Measurements from ENCODE around the gene PDCD2L.

Gene PDCD2L

GRCh38 chr19:34411216-34411615, 7.0 kb downstream of the PDCD2L start:
- no peak overlapping the region for H2AK5ac ChIP-seq (ENCODE audit: low read length, severe bottlenecking)
- no peak overlapping the region for H3K4me3 ChIP-seq (ENCODE audit: insufficient read depth in 1 of 2, low read depth in 1 of 2, low read length in 2 of 2)
- no peak overlapping the region for H2BK15ac ChIP-seq (ENCODE audit: low read depth, poor library complexity, severe bottlenecking)
- H3K4ac ChIP-seq (ENCODE audit: low read depth in 1 of 2, low read length in 2 of 2): no peak overlapping the region
- 99% methylated on average over 8 of the region's 13 CpGs for WGBS
- H3K9me3 ChIP-seq (ENCODE audit: control insufficient read depth, low read length): no peaks in the 10 kb centered on the region
- H4K91ac ChIP-seq (ENCODE audit: low read length): no peak overlapping the region
- H3K14ac ChIP-seq (ENCODE audit: low read length in 2 of 2): no peak overlapping the region
- H2BK120ac ChIP-seq (ENCODE audit: low read depth, low read length): no peak overlapping the region
- H2BK5ac ChIP-seq (ENCODE audit: low read depth, low read length, poor library complexity, severe bottlenecking): peak overlapping the region; percentile 5
- no peak overlapping the region for H3K18ac ChIP-seq (ENCODE audit: low read depth in 1 of 2, low read length in 2 of 2)
- H3K27me3 ChIP-seq (ENCODE audit: control insufficient read depth in 1 of 2, insufficient read depth in 1 of 2, low read length in 2 of 2): no peaks in the 10 kb centered on the region
- H3K23ac ChIP-seq (ENCODE audit: low read length in 2 of 2): no peak overlapping the region
- H3K4me2 ChIP-seq (ENCODE audit: low read length, poor library complexity, severe bottlenecking): no peak overlapping the region
- peaks cover 30 to 38% of the 10 kb centered on the region in 2 experiments for H3K36me3 ChIP-seq (ENCODE audit: control insufficient read depth in 1 of 2, insufficient read depth in 2 of 2, low read depth in 1 of 2, low read length in 2 of 2)
- H3K27ac ChIP-seq (ENCODE audit: low read length, poor library complexity, severe bottlenecking): no peak overlapping the region
- DNase-seq: no peak
- H3K79me1 ChIP-seq (replicated peaks; ENCODE audit: low read length, poor library complexity, severe bottlenecking): peaks cover 12% of the 10 kb centered on the region
- H4K8ac ChIP-seq (ENCODE audit: low read length): no peak overlapping the region
- no peak overlapping the region for H3K9ac ChIP-seq (ENCODE audit: low read length)
- H2BK12ac ChIP-seq (ENCODE audit: low read length in 2 of 2): no peak overlapping the region
- H2AFZ ChIP-seq (ENCODE audit: low read depth, low read length): no peak overlapping the region
- no peaks in the 10 kb centered on the region for H3K4me1 ChIP-seq (ENCODE audit: control insufficient read depth, insufficient read depth, low read depth, low read length)

GRCh38 chr19:34416021-34416545, 11.9 kb downstream of the PDCD2L start:
- no peak overlapping the region for H3K4me2 ChIP-seq (ENCODE audit: low read length, poor library complexity, severe bottlenecking)
- H3K18ac ChIP-seq (ENCODE audit: low read depth in 1 of 2, low read length in 2 of 2): no peak overlapping the region
- WGBS: 91% methylated on average over 7 of the region's 7 CpGs
- H3K27ac ChIP-seq (ENCODE audit: low read length, poor library complexity, severe bottlenecking): no peak overlapping the region
- H2AFZ ChIP-seq (ENCODE audit: low read depth, low read length): no peak overlapping the region
- H4K91ac ChIP-seq (ENCODE audit: low read length): no peak overlapping the region
- no peak overlapping the region for H2BK5ac ChIP-seq (ENCODE audit: low read depth, low read length, poor library complexity, severe bottlenecking)
- peaks cover 32 to 37% of the 10 kb centered on the region in 2 experiments for H3K36me3 ChIP-seq (ENCODE audit: control insufficient read depth in 1 of 2, insufficient read depth in 2 of 2, low read depth in 1 of 2, low read length in 2 of 2)
- no peak overlapping the region for H2AK5ac ChIP-seq (ENCODE audit: low read length, severe bottlenecking)
- no peak for DNase-seq
- no peak overlapping the region for H3K14ac ChIP-seq (ENCODE audit: low read length in 2 of 2)
- no peak overlapping the region for H2BK120ac ChIP-seq (ENCODE audit: low read depth, low read length)
- H3K27me3 ChIP-seq (ENCODE audit: control insufficient read depth in 1 of 2, insufficient read depth in 1 of 2, low read length in 2 of 2): no peaks in the 10 kb centered on the region
- no peak overlapping the region for H3K4me3 ChIP-seq (ENCODE audit: insufficient read depth in 1 of 2, low read depth in 1 of 2, low read length in 2 of 2)
- no peak overlapping the region for H2BK12ac ChIP-seq (ENCODE audit: low read length in 2 of 2)
- no peak overlapping the region for H4K8ac ChIP-seq (ENCODE audit: low read length)
- H2BK15ac ChIP-seq (ENCODE audit: low read depth, poor library complexity, severe bottlenecking): no peak overlapping the region
- no peak overlapping the region for H3K23ac ChIP-seq (ENCODE audit: low read length in 2 of 2)
- H3K9me3 ChIP-seq (ENCODE audit: control insufficient read depth, low read length): no peaks in the 10 kb centered on the region
- H3K9ac ChIP-seq (ENCODE audit: low read length): no peak overlapping the region
- H3K79me1 ChIP-seq (replicated peaks; ENCODE audit: low read length, poor library complexity, severe bottlenecking): peaks cover 16% of the 10 kb centered on the region
- H3K4me1 ChIP-seq (ENCODE audit: control insufficient read depth, insufficient read depth, low read depth, low read length): no peaks in the 10 kb centered on the region
- H3K4ac ChIP-seq (ENCODE audit: low read depth in 1 of 2, low read length in 2 of 2): no peak overlapping the region

- Histone ChIP-seq H3K27ac (ENCODE audit: low read length, poor library complexity, severe bottlenecking) (no peak overlapping the region), H3K79me1 (replicated peaks; ENCODE audit: low read length, poor library complexity, severe bottlenecking) (peaks cover 14% of the 10 kb centered on the region), H3K14ac (ENCODE audit: low read length in 2 of 2) (no peak overlapping the region), H2AFZ (ENCODE audit: low read depth, low read length) (no peak overlapping the region), H4K8ac (ENCODE audit: low read length) (no peak overlapping the region), H3K9ac (ENCODE audit: low read length) (no peak overlapping the region), H4K91ac (ENCODE audit: low read length) (no peak overlapping the region), H3K36me3 (ENCODE audit: control insufficient read depth in 1 of 2, insufficient read depth in 2 of 2, low read depth in 1 of 2, low read length in 2 of 2) (peaks cover 32 to 34% of the 10 kb centered on the region in 2 experiments), H3K4me3 (ENCODE audit: insufficient read depth in 1 of 2, low read depth in 1 of 2, low read length in 2 of 2) (no peak overlapping the region), H2BK15ac (ENCODE audit: low read depth, poor library complexity, severe bottlenecking) (no peak overlapping the region), H3K27me3 (ENCODE audit: control insufficient read depth in 1 of 2, insufficient read depth in 1 of 2, low read length in 2 of 2) (no peaks in the 10 kb centered on the region), H2BK5ac (ENCODE audit: low read depth, low read length, poor library complexity, severe bottlenecking) (no peak overlapping the region), H2BK12ac (ENCODE audit: low read length in 2 of 2) (no peak overlapping the region), H2BK120ac (ENCODE audit: low read depth, low read length) (no peak overlapping the region), H3K9me3 (ENCODE audit: control insufficient read depth, low read length) (no peaks in the 10 kb centered on the region), H3K4ac (ENCODE audit: low read depth in 1 of 2, low read length in 2 of 2) (no peak overlapping the region), H2AK5ac (ENCODE audit: low read length, severe bottlenecking) (no peak overlapping the region), H3K23ac (ENCODE audit: low read length in 2 of 2) (no peak overlapping the region), H3K18ac (ENCODE audit: low read depth in 1 of 2, low read length in 2 of 2) (no peak overlapping the region), H3K4me2 (ENCODE audit: low read length, poor library complexity, severe bottlenecking) (no peak overlapping the region), H3K4me1 (ENCODE audit: control insufficient read depth, insufficient read depth, low read depth, low read length) (no peaks in the 10 kb centered on the region)
- DNase-seq: no peak
- 100% methylated on average over 2 of the region's 4 CpGs for WGBS
Measured at GRCh38 chr19:34418300-34418699, 14.1 kb downstream of the PDCD2L start.

- no peak overlapping the region for H3K23ac ChIP-seq (ENCODE audit: low read length in 2 of 2)
- WGBS: 93% methylated on average over 8 of the region's 8 CpGs
Measured at GRCh38 chr19:34426096-34426661, 22.0 kb downstream of the PDCD2L start.

More at GRCh38 chr19:34426096-34426661, 22.0 kb downstream of the PDCD2L start:
- Histone ChIP-seq H2BK120ac (ENCODE audit: low read depth, low read length) (no peak overlapping the region), H3K4me3 (ENCODE audit: insufficient read depth in 1 of 2, low read depth in 1 of 2, low read length in 2 of 2) (no peak overlapping the region), H4K91ac (ENCODE audit: low read length) (peak overlapping the region; percentile 16), H4K8ac (ENCODE audit: low read length) (no peak overlapping the region), H3K9ac (ENCODE audit: low read length) (no peak overlapping the region), H2AFZ (ENCODE audit: low read depth, low read length) (no peak overlapping the region), H2BK15ac (ENCODE audit: low read depth, poor library complexity, severe bottlenecking) (no peak overlapping the region), H3K14ac (ENCODE audit: low read length in 2 of 2) (no peak overlapping the region), H3K9me3 (ENCODE audit: control insufficient read depth, low read length) (no peaks in the 10 kb centered on the region), H3K36me3 (ENCODE audit: control insufficient read depth in 1 of 2, insufficient read depth in 2 of 2, low read depth in 1 of 2, low read length in 2 of 2) (peaks cover 1 to 13% of the 10 kb centered on the region in 2 experiments), H3K18ac (ENCODE audit: low read depth in 1 of 2, low read length in 2 of 2) (no peak overlapping the region), H3K79me1 (replicated peaks; ENCODE audit: low read length, poor library complexity, severe bottlenecking) (peaks cover 5% of the 10 kb centered on the region), H2BK5ac (ENCODE audit: low read depth, low read length, poor library complexity, severe bottlenecking) (no peak overlapping the region), H3K4me1 (ENCODE audit: control insufficient read depth, insufficient read depth, low read depth, low read length) (peaks cover 6% of the 10 kb centered on the region), H2BK12ac (ENCODE audit: low read length in 2 of 2) (no peak overlapping the region), H3K27me3 (ENCODE audit: control insufficient read depth in 1 of 2, insufficient read depth in 1 of 2, low read length in 2 of 2) (no peaks in the 10 kb centered on the region), H2AK5ac (ENCODE audit: low read length, severe bottlenecking) (no peak overlapping the region), H3K4ac (ENCODE audit: low read depth in 1 of 2, low read length in 2 of 2) (no peak overlapping the region), H3K4me2 (ENCODE audit: low read length, poor library complexity, severe bottlenecking) (no peak overlapping the region), H3K27ac (ENCODE audit: low read length, poor library complexity, severe bottlenecking) (no peak overlapping the region)
- no peak for DNase-seq
